Measurements from ENCODE around the gene PRRX2. TPM values are rescaled to one million over a fixed set of nuclear protein-coding genes. Genes with fewer than 3 reads are reported as not detected.

PRRX2 gene
- polyA plus RNA-seq, 1 donor (not counting 4 experiments of a cell fraction or from before 2014, with no cell fraction given), result not detected

DNA sequence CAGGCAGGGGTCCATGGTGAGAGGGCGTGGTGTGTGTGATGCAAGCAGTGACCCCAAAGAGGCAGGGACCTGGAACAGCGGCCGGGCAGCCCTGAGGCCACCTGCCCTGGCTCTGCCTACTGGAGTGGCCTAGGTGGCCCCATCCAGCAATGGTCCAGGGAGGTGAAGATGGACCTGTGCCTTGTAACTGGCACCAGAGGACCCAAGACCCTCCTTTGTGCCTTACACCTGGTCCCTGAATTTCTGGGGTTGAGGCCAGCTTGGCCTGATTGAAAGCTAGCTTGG is 44.7 kb downstream of the PRRX2 start:
- no peak overlapping the region for H3K27ac ChIP-seq (ENCODE audit: control insufficient read depth, insufficient read depth, low read length)
- H2AFZ ChIP-seq (ENCODE audit: control insufficient read depth, low read length), result no peak overlapping the region
- no peaks in the 10 kb centered on the region for H3K4me1 ChIP-seq (ENCODE audit: control insufficient read depth, extremely low read depth, insufficient read depth, low read length)
- no peak overlapping the region for H3K4me2 ChIP-seq (ENCODE audit: control insufficient read depth, extremely low read depth, insufficient read depth, low read depth, low read length)
- H3K9ac ChIP-seq (ENCODE audit: control insufficient read depth, extremely low read depth, insufficient read depth, low read length), result no peak overlapping the region
- dilution Hi-C loops (cut with MboI; ENCODE audit: extremely low pct_ligation_motif_present, low sequenced_read_pairs), result no loop called here
- H3K9me3 ChIP-seq (ENCODE audit: control insufficient read depth, low read depth, low read length), result no peaks in the 10 kb centered on the region
- no peaks in the 10 kb centered on the region for H4K20me1 ChIP-seq (ENCODE audit: control insufficient read depth, extremely low read depth, insufficient read depth, low read length)
- no peaks in the 10 kb centered on the region for H3K79me2 ChIP-seq (ENCODE audit: control insufficient read depth, insufficient read depth, low read length)
- no peaks in the 10 kb centered on the region for H3K36me3 ChIP-seq (ENCODE audit: control insufficient read depth in 2 of 2, extremely low read depth in 1 of 2, insufficient read depth in 2 of 2, low read length in 2 of 2)
- FAIRE-seq, result no peak
- TF ChIP-seq, protein P1, sequence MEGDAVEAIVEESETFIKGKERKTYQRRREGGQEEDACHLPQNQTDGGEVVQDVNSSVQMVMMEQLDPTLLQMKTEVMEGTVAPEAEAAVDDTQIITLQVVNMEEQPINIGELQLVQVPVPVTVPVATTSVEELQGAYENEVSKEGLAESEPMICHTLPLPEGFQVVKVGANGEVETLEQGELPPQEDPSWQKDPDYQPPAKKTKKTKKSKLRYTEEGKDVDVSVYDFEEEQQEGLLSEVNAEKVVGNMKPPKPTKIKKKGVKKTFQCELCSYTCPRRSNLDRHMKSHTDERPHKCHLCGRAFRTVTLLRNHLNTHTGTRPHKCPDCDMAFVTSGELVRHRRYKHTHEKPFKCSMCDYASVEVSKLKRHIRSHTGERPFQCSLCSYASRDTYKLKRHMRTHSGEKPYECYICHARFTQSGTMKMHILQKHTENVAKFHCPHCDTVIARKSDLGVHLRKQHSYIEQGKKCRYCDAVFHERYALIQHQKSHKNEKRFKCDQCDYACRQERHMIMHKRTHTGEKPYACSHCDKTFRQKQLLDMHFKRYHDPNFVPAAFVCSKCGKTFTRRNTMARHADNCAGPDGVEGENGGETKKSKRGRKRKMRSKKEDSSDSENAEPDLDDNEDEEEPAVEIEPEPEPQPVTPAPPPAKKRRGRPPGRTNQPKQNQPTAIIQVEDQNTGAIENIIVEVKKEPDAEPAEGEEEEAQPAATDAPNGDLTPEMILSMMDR (optimal IDR thresholded peaks at IDR 0.05 in 1 of 3, IDR thresholded peaks at IDR 0.05 in 1 of 3, conservative IDR thresholded peaks at IDR 0.05 in 1 of 3; ENCODE audit: extremely low read depth in 1 of 3, insufficient read depth in 2 of 3, low read length in 3 of 3), result no peak
- no peak for TF ChIP-seq EZH2 (IDR thresholded peaks at IDR 0.05; ENCODE audit: low read length)
- H3K9me1 ChIP-seq (ENCODE audit: control insufficient read depth, extremely low read depth, insufficient read depth, low read length), result no peaks in the 10 kb centered on the region
- no peak for DNase-seq (ENCODE audit: low read depth, low spot score)
- H3K4me3 ChIP-seq (ENCODE audit: control insufficient read depth in 2 of 3, extremely low read depth in 1 of 3, insufficient read depth in 2 of 3, low read depth in 1 of 3, low read length in 3 of 3), result no peak overlapping the region
- peaks cover 4% of the 10 kb centered on the region for H3K27me3 ChIP-seq (ENCODE audit: control insufficient read depth, extremely low read depth, insufficient read depth, low read length)

DNA sequence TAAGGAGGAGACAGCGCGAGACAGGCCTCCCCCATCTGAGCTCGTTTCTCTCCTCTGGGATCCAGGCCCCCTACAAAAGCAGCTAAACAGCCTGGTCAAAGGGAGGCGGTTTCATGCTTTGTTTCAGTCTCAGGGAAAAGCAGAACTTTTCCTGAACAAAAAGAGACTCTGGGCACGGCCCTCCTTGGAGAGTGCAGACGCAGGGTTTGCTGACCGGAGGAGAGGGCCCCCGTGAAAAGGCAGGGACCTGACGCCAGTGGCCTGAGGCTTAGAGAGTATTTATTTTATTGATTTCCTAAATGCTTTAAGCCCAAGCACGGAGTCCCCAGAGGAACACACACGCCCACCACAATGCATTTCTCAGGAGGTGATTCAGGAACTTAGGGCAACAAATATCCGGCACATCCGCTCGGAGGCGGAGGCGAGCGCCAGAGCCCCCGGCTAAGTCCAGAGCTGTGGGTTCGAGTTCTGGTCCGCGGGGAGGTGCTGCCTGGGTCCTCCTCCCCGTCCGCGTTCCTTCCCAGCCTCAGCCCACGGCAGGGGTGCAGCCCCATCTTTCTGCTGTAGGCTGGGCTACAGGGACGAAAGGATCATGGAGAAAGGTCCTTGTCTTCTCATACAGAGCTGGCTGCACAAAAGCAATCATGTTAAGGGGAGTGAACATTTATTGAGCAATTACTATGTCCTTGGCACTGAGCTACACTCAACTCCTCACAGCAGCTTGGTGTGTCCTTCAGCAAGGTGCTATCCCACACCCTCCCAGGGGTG is 47.4 kb downstream of the PRRX2 start:
- Histone ChIP-seq H3K9me3 (ENCODE audit: control insufficient read depth, low read depth, low read length) (no peaks in the 10 kb centered on the region), H3K4me1 (ENCODE audit: control insufficient read depth, extremely low read depth, insufficient read depth, low read length) (no peaks in the 10 kb centered on the region), H3K36me3 (ENCODE audit: control insufficient read depth in 2 of 2, extremely low read depth in 1 of 2, insufficient read depth in 2 of 2, low read length in 2 of 2) (no peaks in the 10 kb centered on the region), H3K4me2 (ENCODE audit: control insufficient read depth, extremely low read depth, insufficient read depth, low read depth, low read length) (no peak overlapping the region), H3K4me3 (ENCODE audit: control insufficient read depth in 2 of 3, extremely low read depth in 1 of 3, insufficient read depth in 2 of 3, low read depth in 1 of 3, low read length in 3 of 3) (no peak overlapping the region), H3K9me1 (ENCODE audit: control insufficient read depth, extremely low read depth, insufficient read depth, low read length) (no peaks in the 10 kb centered on the region), H4K20me1 (ENCODE audit: control insufficient read depth, extremely low read depth, insufficient read depth, low read length) (no peaks in the 10 kb centered on the region), H3K27me3 (ENCODE audit: control insufficient read depth, extremely low read depth, insufficient read depth, low read length) (peaks cover 4% of the 10 kb centered on the region), H3K27ac (ENCODE audit: control insufficient read depth, insufficient read depth, low read length) (no peak overlapping the region), H2AFZ (ENCODE audit: control insufficient read depth, low read length) (no peak overlapping the region), H3K9ac (ENCODE audit: control insufficient read depth, extremely low read depth, insufficient read depth, low read length) (no peak overlapping the region), H3K79me2 (ENCODE audit: control insufficient read depth, insufficient read depth, low read length) (no peaks in the 10 kb centered on the region)
- dilution Hi-C loops (cut with MboI; ENCODE audit: extremely low pct_ligation_motif_present, low sequenced_read_pairs), result no loop called here
- FAIRE-seq, result no peak
- DNase-seq (ENCODE audit: low read depth, low spot score), result no peak
- TF ChIP-seq EZH2 (IDR thresholded peaks at IDR 0.05; ENCODE audit: low read length), result no peak
- TF ChIP-seq, protein P1 (optimal IDR thresholded peaks at IDR 0.05 in 1 of 3, IDR thresholded peaks at IDR 0.05 in 1 of 3, conservative IDR thresholded peaks at IDR 0.05 in 1 of 3; ENCODE audit: extremely low read depth in 1 of 3, insufficient read depth in 2 of 3, low read length in 3 of 3), result no peak
